Kidney tubule cell (primary cell): Measurements from ENCODE around the gene C19orf85.
"Not testable (repeated sequence)": the region's sequence is repeated elsewhere in the genome, so short reads cannot be mapped to it uniquely, and the experiment has no call there.

Source experiments
- DNase-seq: peaks from one replicate; pipeline ENCODE4 v3.0.0-alpha.2; 2018; ENCODE audit warnings: low spot score

The C19orf85 gene

DNA sequence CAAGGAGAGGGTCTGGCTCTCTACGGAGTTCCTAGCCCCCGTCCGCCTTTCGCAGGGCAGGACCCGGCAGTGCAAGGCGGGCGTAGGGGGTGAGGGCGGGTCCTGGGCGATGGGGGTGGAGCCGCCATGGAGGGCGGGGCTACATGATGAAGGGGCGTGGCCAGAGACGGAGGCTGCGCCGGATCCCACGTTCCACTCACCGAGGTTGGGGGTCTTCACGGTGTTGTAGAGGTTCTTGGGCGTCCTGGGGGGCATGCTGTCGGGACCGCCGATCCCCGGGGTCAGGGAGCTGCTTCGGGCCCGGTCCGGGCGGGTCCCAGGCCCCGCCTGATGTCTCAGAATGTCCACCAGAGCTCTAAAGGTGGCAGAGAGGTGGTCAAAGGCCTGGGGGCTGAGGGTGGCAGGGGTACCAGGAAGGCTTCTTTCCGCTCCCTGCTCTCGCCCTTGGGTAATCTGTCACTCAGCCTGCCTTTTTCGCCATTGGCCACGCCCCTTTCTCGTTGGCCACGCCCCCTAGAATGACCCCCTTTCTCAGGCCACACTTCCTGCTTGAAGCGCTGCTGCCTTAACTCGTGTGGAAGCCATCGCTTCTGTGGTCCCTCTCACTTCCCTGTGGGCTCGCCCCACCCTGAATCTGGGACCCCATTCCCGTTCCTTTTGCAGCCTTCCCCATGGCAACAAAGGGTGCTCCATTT lies 24.0 kb downstream of the C19orf85 start:
- no peak for DNase-seq

DNA sequence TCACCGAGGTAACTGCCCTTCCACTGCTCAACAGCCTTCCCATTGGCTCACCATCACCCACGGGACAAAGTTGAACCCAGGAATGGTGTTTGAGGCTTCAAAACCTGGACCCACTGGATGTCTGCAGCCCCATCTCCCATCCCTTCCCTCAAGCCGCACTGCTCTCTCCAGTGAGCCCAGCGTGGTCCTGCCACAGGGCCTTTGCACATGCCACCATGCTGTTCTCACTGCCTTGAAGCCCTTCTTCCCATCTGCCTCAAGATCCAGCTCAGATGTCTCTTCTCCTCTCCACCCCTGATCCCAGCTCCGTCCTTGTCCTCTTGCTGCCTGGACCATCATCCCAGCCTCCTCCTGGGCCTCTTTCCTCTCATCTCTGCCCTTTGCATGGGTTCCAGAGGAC lies 25.5 kb downstream of the C19orf85 start:
- DNase-seq = no peak

DNA sequence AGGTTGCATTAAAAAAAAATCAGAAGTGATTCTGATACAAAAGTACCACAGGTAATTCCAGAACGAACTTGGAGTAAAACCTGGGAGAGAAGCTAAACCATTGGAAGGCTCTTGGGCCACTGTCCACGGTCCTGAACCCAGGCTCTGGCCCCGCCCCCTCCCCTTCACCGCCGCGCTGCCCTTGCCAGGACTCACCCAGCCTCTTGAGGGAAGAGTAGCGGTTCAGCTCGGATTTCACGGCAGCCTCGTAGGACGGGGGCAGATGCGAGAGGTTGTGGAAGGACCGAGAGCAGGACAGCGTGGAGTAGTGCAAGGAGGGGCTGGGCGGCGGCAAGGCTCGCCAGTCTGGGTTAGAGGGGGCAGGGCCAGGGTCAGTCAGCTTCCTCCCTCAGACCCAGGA lies 27.1 kb downstream of the C19orf85 start:
- DNase-seq = peak; percentile 49

DNA sequence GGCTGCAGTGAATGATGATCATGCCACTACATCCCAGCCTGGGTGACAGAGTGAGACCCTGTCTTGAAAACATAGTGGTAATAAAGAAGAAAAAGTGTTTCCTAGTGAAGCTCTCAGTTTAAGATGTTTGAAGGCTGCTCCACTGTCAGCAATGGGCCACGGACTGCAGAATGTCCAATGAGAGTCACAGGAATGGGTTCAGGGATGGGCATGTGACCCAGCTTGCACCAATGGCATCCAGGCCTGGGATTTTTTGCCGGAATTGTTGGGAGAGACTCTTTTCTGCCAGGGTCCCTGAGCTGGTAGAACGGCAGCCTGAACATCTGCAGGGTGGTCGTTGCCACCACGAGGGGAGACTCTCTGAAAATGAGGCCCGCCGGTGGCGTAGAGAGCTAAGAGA lies 27.7 kb downstream of the C19orf85 start:
- no peak for DNase-seq

DNA sequence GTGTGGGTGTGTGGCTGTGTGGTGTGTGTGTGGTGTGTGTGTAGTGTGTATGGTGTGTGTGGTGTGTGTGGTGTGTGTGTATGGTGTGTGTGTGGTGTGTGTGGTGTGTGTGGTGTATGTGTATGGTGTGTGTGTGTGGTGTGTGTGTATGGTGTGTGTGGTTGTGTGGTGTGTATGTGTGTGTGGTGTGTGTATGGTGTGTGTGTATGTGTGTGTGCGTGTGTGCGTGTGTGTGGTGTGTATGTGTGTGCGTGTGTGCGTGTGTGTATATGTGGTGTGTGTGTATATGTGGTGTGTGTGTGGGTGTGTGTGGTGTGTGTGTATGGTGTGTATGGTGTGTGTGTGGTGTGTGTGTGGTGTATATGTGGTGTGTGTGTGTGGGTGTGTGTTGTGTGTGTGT lies 29.5 kb downstream of the C19orf85 start:
- no peak for DNase-seq

DNA sequence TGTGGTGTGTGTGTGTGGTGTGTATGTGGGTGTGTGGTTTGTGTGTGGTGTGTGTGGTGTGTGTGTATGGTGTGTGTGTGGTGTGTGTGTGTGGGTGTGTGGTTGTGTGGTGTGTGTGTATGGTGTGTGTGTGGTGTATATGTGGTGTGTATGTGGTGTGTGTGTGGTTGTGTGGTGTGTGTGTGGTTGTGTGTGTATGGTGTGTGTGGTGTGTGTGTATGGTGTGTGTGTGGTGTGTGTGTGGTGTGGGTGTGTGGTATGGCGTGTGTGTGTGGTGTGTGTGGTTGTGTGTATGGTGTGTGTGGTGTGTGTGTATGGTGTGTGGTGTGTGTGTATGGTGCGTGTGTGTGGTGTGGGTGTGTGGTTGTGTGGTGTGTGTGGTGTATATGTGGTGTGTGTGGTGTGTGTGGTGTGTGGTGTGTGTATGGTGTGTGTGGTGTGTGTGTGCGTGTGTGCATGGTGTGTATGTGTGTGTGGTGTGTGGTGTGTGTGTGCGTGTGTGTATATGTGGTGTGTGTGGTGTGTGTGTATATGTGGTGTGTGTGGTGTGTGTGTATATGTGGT lies 30.1 kb downstream of the C19orf85 start:
- no peak for DNase-seq

DNA sequence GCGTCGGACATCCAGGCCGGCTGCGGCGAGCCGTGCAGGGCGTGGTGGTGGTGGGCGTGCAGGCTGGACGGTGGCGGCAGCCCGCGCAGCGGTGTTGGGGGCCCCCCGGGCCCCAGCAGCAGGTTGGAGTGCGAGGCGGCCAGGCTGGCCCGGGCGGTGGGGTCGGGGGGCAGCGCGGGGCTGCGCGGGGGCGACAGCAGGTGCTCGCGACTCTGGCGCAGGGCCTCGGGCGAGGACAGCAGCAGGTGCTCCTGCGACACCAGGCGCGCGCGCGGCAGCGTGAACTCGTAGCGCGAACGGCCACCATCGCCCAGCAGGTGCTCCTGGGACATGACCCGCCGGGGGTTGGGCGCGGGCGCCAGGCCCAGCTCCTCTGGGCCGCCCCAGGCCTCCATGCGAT lies 31.3 kb downstream of the C19orf85 start:
- DNase-seq = no peak

DNA sequence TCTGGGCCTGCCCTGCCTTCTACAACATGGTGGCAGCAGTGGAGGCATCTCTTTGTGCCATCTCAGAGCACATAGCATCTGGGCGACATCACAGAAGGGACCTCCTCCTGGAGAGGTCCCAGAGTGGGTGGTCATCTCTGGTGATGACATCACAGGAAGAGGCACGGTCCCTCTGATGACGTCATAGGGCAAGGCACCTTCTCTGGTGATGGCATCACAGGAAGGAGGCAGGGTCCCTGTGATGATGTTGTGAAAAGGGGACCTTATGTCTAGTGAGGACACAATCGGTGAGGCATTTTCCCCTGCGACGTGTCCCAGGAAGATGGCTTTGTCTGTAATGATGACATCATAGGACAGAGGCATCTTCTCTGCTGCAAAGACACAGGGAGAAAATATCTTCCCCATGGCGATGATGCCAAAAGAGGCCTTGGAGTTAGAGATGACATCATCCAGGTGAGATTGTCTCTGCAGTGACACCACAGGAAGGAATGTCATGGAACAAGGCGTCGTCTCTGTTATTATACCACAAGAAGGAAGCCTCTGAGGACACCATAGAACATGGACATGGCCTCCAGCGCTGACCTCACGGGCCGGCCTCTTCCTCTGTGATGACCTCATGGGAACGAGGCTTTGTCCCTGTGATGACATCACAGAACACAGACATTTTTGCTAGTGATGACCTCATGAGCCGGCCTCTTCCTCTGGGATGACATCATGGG lies 32.2 kb downstream of the C19orf85 start:
- peak; percentile 26 for DNase-seq

DNA sequence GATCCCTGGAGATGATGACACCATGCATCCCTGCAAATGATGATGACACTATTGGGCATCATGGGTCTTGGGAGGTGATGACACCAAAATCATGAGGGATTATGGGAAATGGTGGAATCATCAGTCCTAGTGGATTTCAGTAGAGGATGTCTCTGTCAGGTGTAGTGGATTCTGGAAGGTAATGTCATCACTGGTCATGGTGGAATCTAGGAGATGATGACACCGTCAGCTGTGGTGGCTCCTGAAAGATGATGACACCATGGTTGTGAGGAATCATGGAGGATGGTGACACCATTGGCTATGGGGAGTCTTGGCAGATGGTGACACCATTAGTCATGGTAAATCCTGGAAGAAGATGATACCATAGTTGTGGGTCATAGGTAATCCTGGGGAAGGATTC lies 33.4 kb downstream of the C19orf85 start:
- DNase-seq = no peak

DNA sequence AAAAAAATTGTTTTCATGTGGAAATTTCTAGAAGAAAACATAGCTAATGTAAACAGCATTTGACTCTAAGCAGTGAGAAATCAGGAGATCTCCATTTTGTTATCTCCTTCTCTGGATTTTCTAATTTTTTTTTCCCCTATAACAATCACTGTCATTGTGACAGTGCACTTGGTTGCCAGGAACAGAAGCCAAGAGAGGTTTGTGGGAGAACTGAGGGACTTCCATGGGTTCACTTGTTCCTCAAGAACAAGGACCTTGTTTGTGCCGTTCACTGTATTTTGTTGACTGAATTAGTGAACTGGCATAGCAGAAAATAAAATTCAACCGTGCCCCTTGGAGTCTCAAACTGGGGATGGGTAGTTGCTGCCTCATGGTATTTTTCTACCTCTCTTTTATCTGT lies 38.5 kb downstream of the C19orf85 start:
- DNase-seq = no peak

DNA sequence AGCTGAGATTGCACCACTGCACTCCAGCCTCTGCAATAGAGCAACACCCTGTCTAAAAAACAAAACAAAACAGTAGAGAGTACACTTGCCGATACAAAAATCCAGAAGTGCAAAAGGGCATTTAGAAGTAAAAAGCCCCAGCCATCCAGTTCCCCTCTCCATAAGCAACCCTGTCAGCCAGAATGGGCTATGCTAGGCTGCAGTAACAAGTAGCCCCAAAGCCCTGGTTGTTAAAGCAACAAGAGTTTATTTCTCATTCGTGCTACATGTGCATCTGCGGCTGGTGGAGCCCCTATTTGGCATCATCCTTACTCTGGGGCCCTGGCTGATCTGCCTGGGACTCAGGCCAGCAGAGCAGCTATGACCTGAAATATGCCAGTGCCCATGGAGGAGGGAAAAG lies 40.0 kb downstream of the C19orf85 start:
- no peak for DNase-seq

DNA sequence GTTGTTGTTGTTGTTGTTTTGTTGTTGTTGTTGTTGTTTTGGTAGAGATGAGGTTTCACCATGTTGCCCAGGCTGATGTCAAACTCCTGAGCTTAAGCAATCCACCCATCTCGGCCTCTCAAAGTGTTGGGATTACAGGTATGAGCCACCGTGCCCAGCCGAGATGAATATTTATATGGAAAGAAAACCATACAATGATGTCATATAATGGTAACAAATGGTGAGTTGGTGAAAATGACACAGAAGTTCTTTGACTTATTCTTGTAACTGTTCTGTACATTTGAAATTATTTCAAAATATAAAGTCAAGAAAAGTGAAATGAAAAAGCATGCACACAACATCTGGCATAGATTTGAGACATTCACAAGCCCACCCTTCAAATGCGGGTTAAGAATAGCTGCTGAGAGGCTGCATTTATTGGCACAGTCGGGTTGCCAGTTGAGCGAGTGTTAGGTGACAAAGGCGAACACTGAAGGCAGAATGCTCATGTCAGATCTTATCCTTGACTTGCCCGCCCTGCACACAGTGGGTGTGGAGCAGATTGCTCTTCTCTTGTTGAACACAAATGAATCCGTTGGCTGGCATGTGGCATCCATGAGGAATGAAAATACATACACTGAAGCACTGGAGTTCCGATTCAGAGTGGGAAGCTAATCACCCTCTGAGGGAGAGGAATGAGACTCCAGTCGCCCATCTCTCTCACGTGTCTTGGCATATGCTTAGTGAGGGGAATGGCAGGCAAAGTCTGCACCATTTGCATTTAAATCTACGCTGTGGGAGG lies 41.1 kb downstream of the C19orf85 start:
- no peak for DNase-seq

DNA sequence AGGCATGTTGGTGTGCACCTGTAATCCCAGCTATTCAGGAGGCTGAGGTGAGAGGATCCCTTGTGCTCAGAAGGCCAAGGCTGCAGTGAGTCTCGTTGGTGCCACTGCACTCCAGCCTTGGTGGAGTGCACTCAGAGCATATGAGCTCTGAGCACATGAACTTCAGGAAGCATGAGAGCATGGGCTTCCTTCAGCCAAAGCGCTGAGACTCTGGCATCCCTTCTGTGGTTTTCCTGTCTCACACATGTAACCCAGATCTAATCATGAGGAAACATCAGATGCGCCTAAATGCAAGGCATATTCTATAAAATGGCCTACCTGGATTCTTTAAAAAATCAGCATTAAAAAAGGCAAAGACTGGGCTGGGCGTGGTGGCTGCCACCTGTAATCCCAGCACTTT lies 43.3 kb downstream of the C19orf85 start:
- not testable (repeated sequence) for DNase-seq

DNA sequence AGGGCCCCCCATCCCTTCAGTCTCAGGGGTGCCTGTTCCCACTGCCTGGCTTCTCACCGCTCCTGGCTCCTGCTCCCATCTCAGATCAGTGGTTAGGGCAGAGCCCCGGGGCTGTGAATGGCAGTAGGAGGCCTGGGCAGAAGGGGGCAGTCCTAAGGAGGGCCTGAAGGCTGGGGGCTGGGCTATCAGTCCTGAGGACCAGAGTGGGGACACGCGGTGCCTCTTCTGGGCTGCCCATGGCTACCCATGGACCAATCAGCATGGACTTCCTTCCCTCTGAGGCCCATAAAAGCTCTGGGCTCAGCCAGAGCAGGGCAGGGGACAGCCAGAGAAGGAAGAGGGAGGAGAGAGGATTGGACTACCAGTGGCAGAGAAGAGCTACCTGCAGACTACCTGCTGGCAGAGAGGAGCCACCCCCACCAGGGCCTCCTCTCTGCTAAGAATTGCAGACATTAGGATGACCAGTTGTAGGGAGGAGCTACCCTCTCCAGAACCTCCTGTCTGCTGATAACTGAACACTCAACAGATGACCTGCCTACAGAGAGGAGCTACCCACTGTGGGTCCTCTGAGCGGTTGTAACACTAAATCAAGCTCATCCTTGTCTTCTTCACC lies 44.8 kb downstream of the C19orf85 start:
- DNase-seq = no peak

DNA sequence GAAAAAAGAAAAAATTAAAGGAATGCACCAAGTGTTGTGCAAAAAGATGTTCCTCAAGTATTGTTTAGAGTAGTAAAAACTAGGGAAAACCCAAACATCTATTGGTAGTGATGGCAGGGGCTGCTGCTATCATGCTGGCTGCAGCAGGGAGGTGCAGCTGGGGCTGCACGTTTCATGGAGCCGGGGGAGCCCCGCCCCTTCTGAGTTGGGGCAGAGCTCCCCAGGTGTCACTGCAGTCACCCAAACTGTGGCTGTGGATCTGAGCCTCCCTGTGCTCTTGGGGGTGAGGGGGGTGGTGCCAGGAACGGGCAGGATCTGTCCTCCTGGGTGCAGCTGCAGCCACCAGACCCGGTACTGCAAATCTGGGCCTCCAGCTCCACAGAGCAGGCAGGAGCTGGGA lies 45.4 kb downstream of the C19orf85 start:
- DNase-seq = no peak

DNA sequence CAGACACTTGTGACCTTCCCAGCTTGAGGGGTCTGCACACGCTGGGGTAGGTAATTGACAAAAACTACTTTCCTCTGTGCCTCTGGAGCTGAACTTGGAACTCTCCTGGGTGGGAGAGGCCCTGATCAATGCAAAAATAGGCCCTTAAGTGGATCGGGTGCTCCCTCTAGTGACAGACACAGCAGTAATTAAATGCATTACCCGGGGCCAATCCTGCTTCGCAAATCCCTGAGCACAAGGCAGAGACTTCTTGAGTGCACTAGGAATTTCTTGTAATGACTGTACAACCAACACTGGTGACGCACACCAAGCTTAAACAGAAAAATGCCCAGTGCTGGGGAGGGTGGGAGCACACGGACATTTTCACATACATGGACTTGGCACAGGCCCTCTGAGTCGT lies 46.4 kb downstream of the C19orf85 start:
- peak; percentile 83 for DNase-seq
